ENCODE measurements around the gene MAP4K3. TPM values are rescaled to one million over a fixed set of nuclear protein-coding genes. Genes with fewer than 3 reads are reported as not detected.
"Not testable (repeated sequence)": the region's sequence is repeated elsewhere in the genome, so short reads cannot be mapped to it uniquely, and the experiment has no call there.

Gene MAP4K3
- total RNA-seq, 2 experiments from 2014 or later = 10.9 to 13.1 TPM

GRCh38 chr2:39385172-39385571 is 51.9 kb downstream of the MAP4K3 start:
- CTCF ChIA-PET = no interaction called here
- no peaks in the 10 kb centered on the region for H3K27me3 Mint-ChIP-seq
- H3K4me1 Mint-ChIP-seq = no peaks in the 10 kb centered on the region
- H3K9me3 Mint-ChIP-seq (ENCODE audit: low read depth) = peaks cover 4% of the 10 kb centered on the region
- no peak for DNase-seq
- ATAC-seq = no peak
- peaks cover 6% of the 10 kb centered on the region for H3K36me3 Mint-ChIP-seq
- no peak overlapping the region for H3K27ac Mint-ChIP-seq
- no peak overlapping the region for H3K4me3 Mint-ChIP-seq

DNA sequence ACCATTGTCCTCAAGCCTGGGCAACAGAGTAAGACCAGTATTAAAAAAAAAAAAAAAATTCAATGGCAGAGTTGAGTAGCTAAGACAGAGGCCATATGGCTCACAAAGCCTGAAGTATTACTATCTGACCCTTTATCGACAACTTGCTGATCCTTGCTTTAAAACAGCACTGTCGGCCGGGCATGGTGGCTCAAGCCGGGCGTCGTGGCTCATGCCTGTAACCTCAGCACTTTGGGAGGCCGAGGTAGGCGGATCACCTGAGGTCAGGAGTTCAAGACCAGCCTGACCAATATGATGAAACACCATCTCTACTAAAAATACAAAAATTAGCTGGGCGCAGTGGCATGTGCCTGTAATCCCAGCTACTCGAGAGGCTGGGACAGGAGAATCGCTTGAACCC is 53.0 kb downstream of the MAP4K3 start:
- H3K4me1 Mint-ChIP-seq; H3K27me3 Mint-ChIP-seq; DNase-seq; H3K4me3 Mint-ChIP-seq; CTCF ChIA-PET; ATAC-seq; H3K9me3 Mint-ChIP-seq (ENCODE audit: low read depth); H3K36me3 Mint-ChIP-seq; H3K27ac Mint-ChIP-seq: not testable (repeated sequence)

GRCh38 chr2:39383146-39383545 is 53.9 kb downstream of the MAP4K3 start:
- H3K4me1 Mint-ChIP-seq = peaks cover 3% of the 10 kb centered on the region
- no peak for DNase-seq
- no peaks in the 10 kb centered on the region for H3K27me3 Mint-ChIP-seq
- H3K4me3 Mint-ChIP-seq = no peak overlapping the region
- H3K36me3 Mint-ChIP-seq = peaks cover 6% of the 10 kb centered on the region
- ATAC-seq = no peak
- H3K27ac Mint-ChIP-seq = no peak overlapping the region
- CTCF ChIA-PET = no interaction called here
- H3K9me3 Mint-ChIP-seq (ENCODE audit: low read depth) = peaks cover 4% of the 10 kb centered on the region

GRCh38 chr2:39381653-39382052 is 55.4 kb downstream of the MAP4K3 start:
- CTCF ChIA-PET = no interaction called here
- Mint-ChIP-seq H3K36me3 (peaks cover 6% of the 10 kb centered on the region), H3K4me1 (peaks cover 9% of the 10 kb centered on the region), H3K9me3 (ENCODE audit: low read depth) (peaks cover 2% of the 10 kb centered on the region), H3K4me3 (no peak overlapping the region), H3K27me3 (no peaks in the 10 kb centered on the region), H3K27ac (no peak overlapping the region)
- DNase-seq (no peak), ATAC-seq (no peak)

GRCh38 chr2:39380525-39381150 is 56.4 kb downstream of the MAP4K3 start:
- DNase-seq (no peak), ATAC-seq (no peak)
- Mint-ChIP-seq H3K9me3 (ENCODE audit: low read depth) (no peaks in the 10 kb centered on the region), H3K27ac (no peak overlapping the region), H3K4me1 (peaks cover 9% of the 10 kb centered on the region), H3K36me3 (peaks cover 4% of the 10 kb centered on the region), H3K4me3 (no peak overlapping the region), H3K27me3 (no peaks in the 10 kb centered on the region)
- CTCF ChIA-PET = interaction anchor here (1.0 to 4.9 kb wide), 11 partner anchors 12 to 433 kb away, joined by 3 to 35 read pairs (median 4); partner anchors contain the start of gene MAP4K3

- Mint-ChIP-seq H3K4me1 (peaks cover 9% of the 10 kb centered on the region), H3K9me3 (ENCODE audit: low read depth) (no peaks in the 10 kb centered on the region), H3K27me3 (no peaks in the 10 kb centered on the region), H3K27ac (no peak overlapping the region), H3K4me3 (no peak overlapping the region), H3K36me3 (peaks cover 9% of the 10 kb centered on the region)
- DNase-seq (no peak), ATAC-seq (peak; percentile 64)
- CTCF ChIA-PET = interaction anchor here (0.8 to 4.9 kb wide), 12 partner anchors 12 to 432 kb away, joined by 3 to 35 read pairs (median 4); partner anchors contain the start of gene MAP4K3
Measured at GRCh38 chr2:39379643-39380524, 57.2 kb downstream of the MAP4K3 start.

- Mint-ChIP-seq H3K27ac (no peak overlapping the region), H3K4me3 (no peak overlapping the region), H3K4me1 (peaks cover 9% of the 10 kb centered on the region), H3K9me3 (ENCODE audit: low read depth) (no peaks in the 10 kb centered on the region), H3K27me3 (no peaks in the 10 kb centered on the region), H3K36me3 (peaks cover 10% of the 10 kb centered on the region)
- ATAC-seq (no peak), DNase-seq (no peak)
- CTCF ChIA-PET = interaction anchor here (0.8 to 4.9 kb wide), 7 partner anchors 11 to 357 kb away, joined by 3 to 35 read pairs (median 4); partner anchors contain the start of gene MAP4K3
Measured at GRCh38 chr2:39378968-39379367, 58.1 kb downstream of the MAP4K3 start.

DNA sequence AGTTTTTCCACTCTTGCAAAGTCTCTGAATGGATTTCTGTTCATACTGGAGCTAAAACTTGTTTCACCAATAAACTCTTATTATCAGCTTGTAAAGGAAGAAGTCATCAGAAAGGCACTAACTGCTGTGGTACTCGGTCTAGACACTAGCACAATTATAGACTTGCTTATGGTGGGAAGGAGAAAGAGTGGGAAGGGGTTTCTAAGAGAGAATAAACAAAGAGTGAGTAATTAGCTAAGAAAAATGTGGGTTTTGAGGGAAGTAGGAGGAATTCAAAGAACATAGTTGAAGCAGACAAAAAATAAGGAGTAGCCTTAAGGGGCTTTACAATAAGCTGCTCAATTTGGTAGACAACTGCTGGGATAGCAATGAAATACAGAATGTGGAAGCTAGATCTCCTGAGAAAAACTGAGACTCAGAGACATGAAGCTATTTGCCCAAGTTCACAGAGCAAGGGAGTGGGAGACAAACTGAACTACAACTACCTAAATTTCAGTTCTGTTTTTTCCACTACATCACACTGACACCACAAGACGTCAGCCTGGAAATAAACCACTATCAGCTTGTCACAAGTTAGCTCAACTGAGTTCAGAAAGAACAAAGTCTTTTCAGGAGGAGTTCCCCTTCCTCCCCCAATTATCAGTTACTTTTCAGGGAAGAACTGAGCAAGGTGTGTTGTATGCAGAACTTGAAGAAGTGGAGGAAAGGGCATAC is 59.7 kb downstream of the MAP4K3 start:
- DNase-seq (peak; percentile 43), ATAC-seq (peak; percentile 49)
- H3K4me3 Mint-ChIP-seq = no peak overlapping the region
- CTCF ChIA-PET = interaction anchor here (0.6 to 4.9 kb wide), 2 partner anchors 135 to 353 kb away, joined by 3 to 35 read pairs; no protein-coding TSS in a partner anchor
- peaks cover 4% of the 10 kb centered on the region for H3K9me3 Mint-ChIP-seq (ENCODE audit: low read depth)
- H3K27ac Mint-ChIP-seq = peak overlapping the region; percentile 37
- peaks cover 9% of the 10 kb centered on the region for H3K4me1 Mint-ChIP-seq
- H3K36me3 Mint-ChIP-seq = peaks cover 24% of the 10 kb centered on the region
- H3K27me3 Mint-ChIP-seq = no peaks in the 10 kb centered on the region

DNA sequence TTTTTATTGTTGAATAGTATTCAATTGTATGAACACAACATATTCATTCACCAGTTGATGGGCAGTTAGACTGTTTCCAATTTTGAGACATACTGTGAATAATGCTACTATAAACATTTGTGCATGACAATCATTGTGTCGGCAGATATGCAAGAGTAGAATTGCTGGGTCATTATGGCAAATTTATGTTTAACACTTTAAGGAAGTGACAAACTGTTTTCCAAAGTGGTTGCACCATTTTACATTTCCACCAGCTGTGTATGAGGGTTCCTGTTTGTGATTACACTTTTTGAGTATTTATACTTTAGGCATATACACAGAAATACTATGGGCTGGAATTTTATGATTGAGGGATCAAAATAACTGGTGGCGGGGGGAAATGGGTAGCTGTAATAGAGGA is 61.2 kb downstream of the MAP4K3 start:
- no peak overlapping the region for H3K4me3 Mint-ChIP-seq
- peaks cover 9% of the 10 kb centered on the region for H3K4me1 Mint-ChIP-seq
- H3K27me3 Mint-ChIP-seq = no peaks in the 10 kb centered on the region
- peaks cover 27% of the 10 kb centered on the region for H3K36me3 Mint-ChIP-seq
- peaks cover 5% of the 10 kb centered on the region for H3K9me3 Mint-ChIP-seq (ENCODE audit: low read depth)
- CTCF ChIA-PET = interaction anchor here (4.9 kb wide), 1 partner anchor 354 kb away, joined by 35 read pairs; no protein-coding TSS in a partner anchor
- no peak overlapping the region for H3K27ac Mint-ChIP-seq
- no peak for DNase-seq
- ATAC-seq = no peak

DNA sequence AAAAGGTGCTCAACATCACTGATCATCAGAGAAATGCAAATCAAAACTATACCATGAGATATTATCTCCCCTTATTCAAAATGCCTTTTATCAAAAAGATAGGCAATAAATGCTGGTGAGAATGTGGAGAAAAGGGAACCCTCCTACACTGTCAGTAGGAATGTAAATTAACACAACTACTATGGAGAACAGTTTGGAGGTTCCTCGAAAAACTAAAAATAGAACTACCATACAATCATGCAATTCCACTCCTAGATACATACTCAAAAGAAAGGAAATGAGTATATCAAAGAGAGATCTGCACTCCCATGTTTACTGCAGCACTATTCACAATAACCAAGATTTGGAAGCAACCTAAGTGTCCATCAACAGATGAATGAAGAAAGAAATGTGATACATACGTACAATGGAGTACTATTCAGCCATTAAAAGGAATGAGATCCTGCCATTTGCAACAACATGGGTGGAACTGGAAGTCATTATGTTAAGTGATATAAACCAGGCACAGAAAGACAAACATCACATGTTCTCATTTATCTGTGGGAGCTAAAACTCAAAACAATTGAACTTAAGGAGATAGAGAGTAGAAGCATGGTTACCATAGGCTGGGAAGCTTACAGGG is 63.8 kb downstream of the MAP4K3 start:
- H3K9me3 Mint-ChIP-seq (ENCODE audit: low read depth) = peaks cover 5% of the 10 kb centered on the region
- DNase-seq (no peak), ATAC-seq (no peak)
- H3K36me3 Mint-ChIP-seq = peaks cover 30% of the 10 kb centered on the region
- peaks cover 12% of the 10 kb centered on the region for H3K4me1 Mint-ChIP-seq
- CTCF ChIA-PET = no interaction called here
- no peak overlapping the region for H3K27ac Mint-ChIP-seq
- no peak overlapping the region for H3K4me3 Mint-ChIP-seq
- H3K27me3 Mint-ChIP-seq = no peaks in the 10 kb centered on the region

- no peak for ATAC-seq
- peaks cover 29% of the 10 kb centered on the region for H3K36me3 Mint-ChIP-seq
- CTCF ChIA-PET = no interaction called here
Measured at GRCh38 chr2:39370101-39370500, 67.0 kb downstream of the MAP4K3 start.

DNA sequence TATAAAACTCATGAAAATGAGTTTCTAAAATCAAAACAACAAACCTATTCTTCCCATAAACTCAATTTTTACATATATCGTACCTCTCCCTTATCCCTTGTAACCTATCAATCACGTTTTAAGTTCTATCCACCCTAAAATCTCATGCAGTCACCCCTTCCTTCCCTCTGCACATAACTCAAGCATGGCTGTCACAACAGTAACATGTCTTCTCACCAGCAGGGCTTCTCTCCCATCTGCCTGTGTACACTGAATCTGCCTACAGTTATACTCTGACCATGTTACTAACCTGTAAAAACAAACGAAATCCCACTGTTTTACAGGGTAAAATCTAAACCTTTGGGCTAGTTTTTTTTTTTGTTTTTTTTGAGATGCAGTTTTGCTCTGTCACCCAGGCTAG is 68.2 kb downstream of the MAP4K3 start:
- H3K27ac Mint-ChIP-seq = no peak overlapping the region
- ATAC-seq = no peak

More at GRCh38 chr2:39370101-39370500, 67.0 kb downstream of the MAP4K3 start:
- H3K4me3 Mint-ChIP-seq = no peak overlapping the region
- no peak overlapping the region for H3K27ac Mint-ChIP-seq
- H3K27me3 Mint-ChIP-seq = no peaks in the 10 kb centered on the region
- DNase-seq = no peak
- H3K4me1 Mint-ChIP-seq = peaks cover 8% of the 10 kb centered on the region
- H3K9me3 Mint-ChIP-seq (ENCODE audit: low read depth) = peaks cover 5% of the 10 kb centered on the region

GRCh38 chr2:39368376-39368775 is 68.7 kb downstream of the MAP4K3 start:
- CTCF ChIA-PET = interaction anchor here (2.5 kb wide), 1 partner anchor 12 kb away, joined by 7 read pairs; no protein-coding TSS in a partner anchor
- ATAC-seq (no peak), DNase-seq (no peak)
- Mint-ChIP-seq H3K9me3 (ENCODE audit: low read depth) (peaks cover 5% of the 10 kb centered on the region), H3K27ac (no peak overlapping the region), H3K27me3 (no peaks in the 10 kb centered on the region), H3K4me1 (peaks cover 8% of the 10 kb centered on the region), H3K36me3 (peaks cover 24% of the 10 kb centered on the region), H3K4me3 (no peak overlapping the region)

More for the DNA sequence above, 68.2 kb downstream of the MAP4K3 start:
- Mint-ChIP-seq H3K36me3 (peaks cover 26% of the 10 kb centered on the region), H3K9me3 (ENCODE audit: low read depth) (peaks cover 5% of the 10 kb centered on the region), H3K4me1 (peaks cover 8% of the 10 kb centered on the region), H3K4me3 (no peak overlapping the region), H3K27me3 (no peaks in the 10 kb centered on the region)
- DNase-seq = no peak
- CTCF ChIA-PET = interaction anchor here (2.5 kb wide), 1 partner anchor 11 kb away, joined by 7 read pairs; no protein-coding TSS in a partner anchor
